ENCODE measurements around the gene AAK1. TPM values are rescaled to one million over a fixed set of nuclear protein-coding genes. Genes with fewer than 3 reads are reported as not detected.

The AAK1 gene
- total RNA-seq, 2 donors from 2014 or later: 70.7 to 77.3 TPM

DNA sequence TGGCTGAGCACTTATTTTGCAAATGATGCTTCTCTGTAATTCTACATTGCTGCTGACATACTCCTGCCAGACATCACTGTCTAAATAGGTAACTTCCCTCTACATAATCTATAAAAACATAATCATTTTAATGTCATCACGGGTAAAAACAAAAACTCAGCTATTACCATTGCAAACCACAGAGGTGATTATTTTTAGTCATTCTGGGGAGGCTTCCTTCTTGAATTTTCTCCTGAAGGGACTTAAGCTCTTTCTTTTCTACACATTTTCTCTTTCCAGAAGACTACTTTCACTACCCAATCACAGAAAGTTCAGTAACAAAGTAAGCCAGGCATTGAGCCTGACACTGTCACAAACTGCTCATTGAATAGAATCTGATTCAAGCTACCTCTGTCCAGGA lies 165.9 kb downstream of the AAK1 start:
- no peak overlapping the region for H3K27ac ChIP-seq
- H3K4me1 ChIP-seq (replicated peaks): no peaks in the 10 kb centered on the region
- DNase-seq (ENCODE audit: low spot score): no peak
- WGBS: 77% methylated on average over 1 of the region's 1 CpG
- intact Hi-C loops (cut with DNase I): no loop called here
- no peaks in the 10 kb centered on the region for H3K36me3 ChIP-seq
- H3K4me3 ChIP-seq: no peak overlapping the region
- no peaks in the 10 kb centered on the region for H3K9me3 ChIP-seq
- H3K27me3 ChIP-seq (replicated peaks; ENCODE audit: insufficient read depth): no peaks in the 10 kb centered on the region
- TF ChIP-seq POLR2AphosphoS5 (IDR thresholded peaks at IDR 0.05): no peak
- TF ChIP-seq POLR2A (IDR thresholded peaks at IDR 0.05): no peak
- TF ChIP-seq, protein P1, sequence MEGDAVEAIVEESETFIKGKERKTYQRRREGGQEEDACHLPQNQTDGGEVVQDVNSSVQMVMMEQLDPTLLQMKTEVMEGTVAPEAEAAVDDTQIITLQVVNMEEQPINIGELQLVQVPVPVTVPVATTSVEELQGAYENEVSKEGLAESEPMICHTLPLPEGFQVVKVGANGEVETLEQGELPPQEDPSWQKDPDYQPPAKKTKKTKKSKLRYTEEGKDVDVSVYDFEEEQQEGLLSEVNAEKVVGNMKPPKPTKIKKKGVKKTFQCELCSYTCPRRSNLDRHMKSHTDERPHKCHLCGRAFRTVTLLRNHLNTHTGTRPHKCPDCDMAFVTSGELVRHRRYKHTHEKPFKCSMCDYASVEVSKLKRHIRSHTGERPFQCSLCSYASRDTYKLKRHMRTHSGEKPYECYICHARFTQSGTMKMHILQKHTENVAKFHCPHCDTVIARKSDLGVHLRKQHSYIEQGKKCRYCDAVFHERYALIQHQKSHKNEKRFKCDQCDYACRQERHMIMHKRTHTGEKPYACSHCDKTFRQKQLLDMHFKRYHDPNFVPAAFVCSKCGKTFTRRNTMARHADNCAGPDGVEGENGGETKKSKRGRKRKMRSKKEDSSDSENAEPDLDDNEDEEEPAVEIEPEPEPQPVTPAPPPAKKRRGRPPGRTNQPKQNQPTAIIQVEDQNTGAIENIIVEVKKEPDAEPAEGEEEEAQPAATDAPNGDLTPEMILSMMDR (IDR thresholded peaks at IDR 0.05): no peak

DNA sequence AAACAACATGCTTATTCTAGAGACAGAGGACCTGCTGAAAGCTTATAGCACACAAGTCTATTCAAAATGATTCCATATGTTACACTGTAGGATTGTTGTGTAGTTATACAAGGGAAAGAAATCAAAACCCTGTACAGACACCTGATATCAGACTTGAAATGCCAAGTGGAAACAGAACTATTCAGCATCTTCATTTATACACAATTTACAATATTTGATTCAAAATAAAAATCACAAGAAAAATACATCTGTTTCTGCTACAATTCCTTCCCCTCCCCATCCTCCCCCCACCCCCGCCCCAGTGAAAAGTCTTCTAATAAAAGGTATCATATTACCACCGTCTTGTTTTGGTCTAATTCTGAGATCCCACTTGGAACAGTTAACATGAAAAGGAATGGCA lies 168.9 kb downstream of the AAK1 start:
- Histone ChIP-seq H3K4me1 (replicated peaks) (no peaks in the 10 kb centered on the region), H3K36me3 (no peaks in the 10 kb centered on the region), H3K9me3 (no peaks in the 10 kb centered on the region), H3K4me3 (no peak overlapping the region), H3K27me3 (replicated peaks; ENCODE audit: insufficient read depth) (no peaks in the 10 kb centered on the region), H3K27ac (no peak overlapping the region)
- 26% methylated on average over 2 of the region's 2 CpGs for WGBS
- intact Hi-C loops (cut with DNase I): no loop called here
- TF ChIP-seq POLR2AphosphoS5 (IDR thresholded peaks at IDR 0.05) (no peak), POLR2A (IDR thresholded peaks at IDR 0.05) (no peak)
- TF ChIP-seq, protein P1 (IDR thresholded peaks at IDR 0.05): no peak
- no peak for DNase-seq (ENCODE audit: low spot score)

DNA sequence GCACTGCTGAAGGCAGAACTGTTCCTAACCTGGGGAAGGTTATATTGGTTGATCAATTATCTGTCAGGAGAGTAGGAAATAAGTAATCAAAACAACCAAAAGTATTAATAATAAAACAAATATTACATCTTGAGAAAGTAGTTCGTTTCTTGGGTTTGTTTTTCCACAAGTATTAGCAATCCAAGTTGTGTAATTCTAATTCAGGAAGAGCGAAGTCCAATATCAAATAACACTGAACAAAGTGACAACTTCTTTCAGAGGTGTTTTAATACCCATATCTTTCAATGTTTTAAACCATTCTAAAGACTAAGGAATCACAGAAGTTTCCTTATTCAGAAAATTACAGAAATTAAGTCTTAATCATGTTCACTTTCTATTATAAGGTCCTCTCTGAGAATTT lies 171.7 kb downstream of the AAK1 start:
- Histone ChIP-seq H3K4me3 (no peak overlapping the region), H3K4me1 (replicated peaks) (no peaks in the 10 kb centered on the region), H3K9me3 (no peaks in the 10 kb centered on the region), H3K27me3 (replicated peaks; ENCODE audit: insufficient read depth) (no peaks in the 10 kb centered on the region), H3K36me3 (no peaks in the 10 kb centered on the region), H3K27ac (no peak overlapping the region)
- no peak for DNase-seq (ENCODE audit: low spot score)
- TF ChIP-seq POLR2AphosphoS5 (IDR thresholded peaks at IDR 0.05): no peak
- TF ChIP-seq, protein P1 (IDR thresholded peaks at IDR 0.05): no peak
- 87% methylated on average over 2 of the region's 2 CpGs for WGBS
- intact Hi-C loops (cut with DNase I): no loop called here

DNA sequence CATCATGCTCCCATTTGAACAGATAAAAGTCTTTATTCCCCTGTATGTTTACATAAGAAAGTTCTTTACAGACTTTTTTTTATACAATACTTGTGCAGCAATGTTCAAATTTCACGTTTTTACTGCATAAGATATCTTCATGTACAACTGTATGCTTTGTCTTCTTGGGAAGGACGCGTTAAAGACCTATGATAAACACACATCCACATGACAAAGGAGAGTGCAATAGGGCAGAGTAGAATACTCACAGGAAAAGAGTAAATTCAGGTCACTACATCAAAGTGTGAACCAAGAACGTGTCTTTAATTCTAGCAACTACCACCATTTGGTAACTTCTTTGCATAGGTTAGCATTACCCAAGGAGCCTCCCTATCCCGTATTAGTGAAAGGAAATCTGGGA lies 172.6 kb downstream of the AAK1 start:
- intact Hi-C loops (cut with DNase I): no loop called here
- no peak for TF ChIP-seq POLR2AphosphoS5 (IDR thresholded peaks at IDR 0.05)
- TF ChIP-seq POLR2A (IDR thresholded peaks at IDR 0.05): no peak
- TF ChIP-seq, protein P1 (IDR thresholded peaks at IDR 0.05): no peak
- Histone ChIP-seq H3K9me3 (no peaks in the 10 kb centered on the region), H3K27ac (no peak overlapping the region), H3K27me3 (replicated peaks; ENCODE audit: insufficient read depth) (no peaks in the 10 kb centered on the region), H3K36me3 (no peaks in the 10 kb centered on the region), H3K4me1 (replicated peaks) (no peaks in the 10 kb centered on the region), H3K4me3 (no peak overlapping the region)
- DNase-seq (ENCODE audit: low spot score): no peak
- WGBS: 63% methylated on average over 5 of the region's 5 CpGs

DNA sequence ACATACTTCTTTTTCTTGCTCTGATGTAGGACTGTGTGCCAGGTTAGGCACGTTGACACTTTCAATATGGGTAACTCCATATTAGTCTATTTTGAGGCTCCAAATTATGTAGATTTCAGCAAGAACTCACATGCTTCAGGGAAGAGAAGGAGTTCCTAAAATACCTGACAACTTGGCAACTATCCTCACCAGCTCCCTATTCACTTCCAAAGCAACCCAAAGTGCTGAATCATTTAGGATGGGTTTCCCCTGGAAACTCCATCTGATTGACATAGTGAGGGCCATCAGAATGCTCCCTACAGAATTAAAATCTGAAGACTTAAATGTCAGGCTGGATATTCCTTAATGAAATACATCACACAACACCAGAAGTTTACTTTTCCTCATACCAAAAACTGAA lies 173.8 kb downstream of the AAK1 start:
- Histone ChIP-seq H3K27me3 (replicated peaks; ENCODE audit: insufficient read depth) (no peaks in the 10 kb centered on the region), H3K27ac (no peak overlapping the region), H3K4me3 (no peak overlapping the region), H3K4me1 (replicated peaks) (no peaks in the 10 kb centered on the region), H3K36me3 (no peaks in the 10 kb centered on the region), H3K9me3 (no peaks in the 10 kb centered on the region)
- TF ChIP-seq, protein P1 (IDR thresholded peaks at IDR 0.05): no peak
- no peak for TF ChIP-seq POLR2A (IDR thresholded peaks at IDR 0.05)
- TF ChIP-seq POLR2AphosphoS5 (IDR thresholded peaks at IDR 0.05): no peak
- no peak for DNase-seq (ENCODE audit: low spot score)
- intact Hi-C loops (cut with DNase I): no loop called here
- WGBS: 48% methylated on average over 1 of the region's 1 CpG

All from prostate gland (tissue), 2 donors.